G401.6 (cell line): Measurements from ENCODE around the gene SDHAF1.
"Not testable (repeated sequence)": the region's sequence is repeated elsewhere in the genome, so short reads cannot be mapped to it uniquely, and the experiment has no call there.

Source experiments
- FAIRE-seq: peaks from 2 replicates; lab custom pipeline; 2012; peaks lifted over from hg19 to GRCh38; lab: Jason Lieb, UNC

SDHAF1 gene

DNA sequence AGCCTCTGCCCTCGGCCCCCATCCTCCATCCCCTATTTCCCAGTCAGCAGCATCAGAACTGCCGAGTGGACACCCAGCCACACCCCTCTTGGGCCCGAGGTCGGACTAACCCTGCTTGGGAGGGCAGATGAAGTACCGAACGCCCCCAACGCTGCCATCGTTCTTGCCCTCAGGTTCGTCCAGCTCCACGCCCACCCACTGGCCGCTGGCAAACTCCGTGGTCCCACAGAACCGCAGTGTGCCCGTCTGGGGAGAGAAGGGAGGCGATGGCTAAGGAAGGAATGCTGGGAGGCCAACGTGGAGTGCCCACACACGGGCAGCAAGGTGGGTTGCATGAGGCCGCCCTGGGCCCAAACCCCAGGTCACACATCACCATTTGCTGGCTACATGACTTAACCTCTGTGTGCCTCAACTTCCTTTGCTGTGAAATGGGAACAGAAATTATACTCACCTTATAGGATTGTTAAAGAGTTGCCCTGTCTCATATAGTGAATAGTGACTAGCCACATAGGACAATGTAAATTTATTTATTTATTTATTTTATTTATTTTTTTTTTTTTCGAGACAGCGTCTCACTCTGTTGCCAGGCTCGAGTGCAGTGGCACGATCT, 24.2 kb downstream of the SDHAF1 start:
- no peak for FAIRE-seq

DNA sequence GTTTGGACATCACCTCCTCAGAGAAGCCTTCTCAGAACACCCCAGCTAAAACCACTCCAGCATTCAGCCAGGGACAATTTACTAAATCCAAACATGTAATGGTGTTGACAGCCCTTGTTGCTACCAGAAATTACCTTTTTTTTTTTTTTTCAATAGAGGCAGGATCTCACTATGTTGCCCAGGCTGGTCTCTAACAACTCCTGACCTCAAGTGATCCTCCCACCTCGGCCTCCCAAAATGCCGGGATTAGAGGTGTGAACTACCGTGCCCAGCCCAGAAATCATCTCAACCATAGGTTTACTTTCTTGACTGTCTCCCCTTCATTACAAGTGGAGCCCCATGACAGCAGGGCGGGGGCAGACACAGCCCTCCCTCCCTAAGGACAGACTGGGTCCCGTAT, 28.4 kb downstream of the SDHAF1 start:
- FAIRE-seq, result no peak

DNA sequence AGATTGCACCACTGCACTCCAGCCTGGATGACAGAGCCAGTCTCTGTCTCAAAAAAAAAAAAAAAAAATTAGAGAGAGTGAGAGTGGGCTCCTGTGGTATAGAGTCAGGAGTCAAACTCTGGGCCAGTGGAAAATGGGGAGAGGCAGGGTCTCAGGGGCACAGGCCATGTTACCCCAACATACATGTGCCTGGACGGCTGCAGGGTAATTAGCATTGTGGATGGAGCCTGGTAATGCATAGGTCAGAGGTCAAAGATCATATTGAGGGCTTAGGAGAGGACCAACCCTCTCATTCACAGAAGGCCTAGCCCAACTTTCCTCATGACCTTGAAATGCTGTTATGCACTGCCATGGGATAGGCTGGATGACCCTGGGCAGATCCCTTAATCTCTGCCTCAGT, 30.6 kb downstream of the SDHAF1 start:
- FAIRE-seq, result no peak

DNA sequence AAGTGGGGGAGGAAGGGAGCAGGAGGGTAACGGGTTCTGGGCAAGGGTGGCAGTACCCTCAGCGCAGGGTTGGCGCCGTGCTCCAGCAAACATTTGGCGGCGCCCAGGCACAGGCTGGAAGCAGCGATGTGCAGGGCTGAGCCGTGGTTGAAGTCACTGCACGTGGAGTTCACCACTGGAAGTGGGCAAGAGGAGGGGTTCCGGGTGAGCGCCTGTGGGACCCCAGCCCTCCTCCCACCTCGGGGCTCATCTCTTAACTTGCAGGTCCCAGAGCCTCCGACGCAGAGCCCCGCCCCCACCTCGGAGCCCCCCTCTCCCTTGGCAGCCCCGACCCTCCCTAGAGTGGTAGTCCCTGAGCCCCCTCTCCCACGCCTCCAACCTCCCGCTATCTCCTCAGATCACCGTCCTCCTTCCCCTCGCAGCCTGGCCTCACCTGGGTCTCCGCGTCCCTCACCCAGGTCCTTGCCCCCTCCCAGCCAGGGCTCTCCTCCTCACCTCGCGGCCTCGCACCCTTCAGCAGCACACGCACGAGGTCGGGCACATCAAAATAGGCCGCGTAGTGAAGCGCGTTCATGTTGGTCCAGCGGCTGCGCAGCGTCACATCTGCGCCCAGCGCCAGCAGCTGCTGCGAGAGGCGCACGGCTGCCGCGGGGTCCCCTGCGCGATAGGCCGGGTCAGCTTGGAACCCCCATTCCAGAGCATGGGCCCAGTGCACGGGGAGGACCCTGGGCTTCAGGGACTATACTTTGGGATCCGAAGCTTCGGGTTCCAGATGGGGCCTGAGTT, 31.3 kb downstream of the SDHAF1 start:
- FAIRE-seq, result no peak

DNA sequence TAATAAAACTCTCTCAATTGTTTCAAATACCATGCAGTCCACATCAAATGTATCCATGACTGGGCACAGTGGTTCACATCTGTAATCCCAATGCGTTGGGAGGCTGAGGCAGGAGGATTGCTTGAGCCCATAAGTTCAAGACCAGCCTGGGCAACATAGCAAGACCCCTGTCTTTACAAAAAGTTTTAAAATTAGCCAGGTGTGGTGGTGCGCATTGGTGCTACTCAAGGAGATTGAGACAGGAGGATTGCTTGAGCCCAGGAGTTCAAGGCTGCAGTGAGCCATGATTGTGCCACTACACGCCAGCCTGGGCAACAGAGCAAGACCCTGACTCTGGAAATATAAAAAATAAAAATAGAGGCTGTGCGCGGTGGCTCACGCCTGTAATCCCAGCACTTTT, 32.7 kb downstream of the SDHAF1 start:
- FAIRE-seq, result no peak

DNA sequence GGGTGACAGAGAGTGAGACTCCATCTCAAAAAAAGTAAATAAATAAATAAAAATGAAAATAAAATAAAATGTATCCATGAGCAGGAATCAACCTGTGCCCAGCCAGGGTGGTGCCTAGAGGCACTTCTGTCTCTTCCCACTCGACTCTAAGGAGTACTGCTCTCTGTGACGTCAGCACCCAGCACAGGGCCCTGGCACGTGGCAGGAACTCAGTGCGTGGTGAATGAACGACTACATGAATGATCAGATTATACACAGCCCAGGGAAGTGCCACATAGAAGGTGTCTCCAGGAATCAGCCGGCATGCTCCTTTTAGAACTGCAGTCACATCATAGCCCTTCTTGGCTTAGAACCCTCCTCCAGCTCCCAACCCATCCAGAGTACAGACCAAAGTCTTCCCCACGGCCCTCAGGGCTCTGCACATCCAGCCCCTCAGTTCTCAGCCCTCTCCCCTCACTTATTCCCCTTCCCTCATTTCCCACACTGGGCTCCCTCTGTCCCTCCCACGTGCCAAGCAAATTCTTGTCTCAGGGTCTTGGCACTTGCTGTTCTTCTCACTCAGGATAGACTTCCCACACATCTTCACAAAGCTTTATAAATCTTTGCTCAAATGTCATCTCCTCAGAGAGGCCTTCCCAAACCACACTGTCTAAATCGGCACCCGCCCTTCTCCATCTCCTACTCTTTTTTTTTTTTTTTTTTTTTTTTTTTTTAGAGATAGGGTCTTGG, 33.5 kb downstream of the SDHAF1 start:
- FAIRE-seq, result no peak

DNA sequence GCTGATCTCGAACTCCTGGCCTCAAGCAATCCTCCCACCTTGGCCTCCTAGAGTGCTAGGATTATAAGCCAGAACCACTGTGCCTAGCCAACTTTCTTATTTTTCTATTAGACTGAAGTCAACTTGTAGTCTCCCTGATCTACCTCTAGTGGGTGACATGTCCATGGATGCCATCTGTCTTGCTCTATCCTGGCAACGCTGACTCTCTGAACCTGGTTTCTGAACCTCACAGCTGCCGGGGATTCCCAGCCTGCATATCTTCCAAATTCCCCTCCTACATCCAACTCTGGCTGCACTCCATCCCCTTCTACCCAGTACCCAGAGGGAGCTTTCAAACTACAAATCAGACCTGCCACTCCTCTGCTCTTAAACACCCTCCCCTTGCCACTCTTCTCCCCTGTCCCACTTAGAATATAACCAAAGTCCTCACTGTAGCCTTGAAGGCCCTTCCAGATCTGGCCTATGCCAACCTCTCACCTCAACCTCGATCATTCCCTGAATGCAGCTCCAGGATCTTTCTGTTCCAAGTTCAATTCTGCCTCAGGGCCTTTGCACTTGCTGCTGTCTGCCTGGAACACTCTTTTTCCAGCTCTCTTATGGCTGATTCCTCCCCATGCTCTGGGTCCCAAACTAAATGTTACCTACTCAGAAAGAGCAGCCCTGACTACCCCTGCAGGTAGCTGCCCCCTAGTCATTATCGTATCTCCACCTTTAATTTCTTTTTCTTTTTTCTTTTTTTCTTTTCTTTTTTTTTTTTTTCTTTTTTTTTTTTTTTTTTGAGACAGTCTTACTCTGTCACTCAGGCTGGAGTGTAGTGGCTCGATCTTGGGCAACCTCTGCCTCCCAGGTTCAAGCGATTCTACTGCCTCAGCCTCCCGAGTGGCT, 35.5 kb downstream of the SDHAF1 start:
- no peak for FAIRE-seq

DNA sequence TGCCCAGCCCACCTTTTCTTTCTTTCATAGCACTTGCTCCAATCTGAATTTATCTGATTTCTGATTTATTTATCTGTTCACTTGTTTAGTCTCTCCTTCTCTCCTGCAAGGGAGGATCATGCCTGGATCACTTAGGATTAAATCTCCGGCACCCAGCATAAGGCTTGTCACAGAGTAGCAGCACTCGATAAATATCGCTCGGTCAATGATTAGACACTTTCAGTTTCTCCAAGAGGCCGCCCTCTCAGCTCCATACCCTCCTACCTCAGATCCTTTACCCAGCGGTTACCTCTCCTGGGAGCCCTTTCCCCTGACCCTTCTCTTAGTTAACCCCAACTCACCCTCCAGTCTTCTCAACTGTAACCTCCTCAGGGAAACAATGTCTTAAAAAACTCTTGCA, 36.3 kb downstream of the SDHAF1 start:
- no peak for FAIRE-seq

DNA sequence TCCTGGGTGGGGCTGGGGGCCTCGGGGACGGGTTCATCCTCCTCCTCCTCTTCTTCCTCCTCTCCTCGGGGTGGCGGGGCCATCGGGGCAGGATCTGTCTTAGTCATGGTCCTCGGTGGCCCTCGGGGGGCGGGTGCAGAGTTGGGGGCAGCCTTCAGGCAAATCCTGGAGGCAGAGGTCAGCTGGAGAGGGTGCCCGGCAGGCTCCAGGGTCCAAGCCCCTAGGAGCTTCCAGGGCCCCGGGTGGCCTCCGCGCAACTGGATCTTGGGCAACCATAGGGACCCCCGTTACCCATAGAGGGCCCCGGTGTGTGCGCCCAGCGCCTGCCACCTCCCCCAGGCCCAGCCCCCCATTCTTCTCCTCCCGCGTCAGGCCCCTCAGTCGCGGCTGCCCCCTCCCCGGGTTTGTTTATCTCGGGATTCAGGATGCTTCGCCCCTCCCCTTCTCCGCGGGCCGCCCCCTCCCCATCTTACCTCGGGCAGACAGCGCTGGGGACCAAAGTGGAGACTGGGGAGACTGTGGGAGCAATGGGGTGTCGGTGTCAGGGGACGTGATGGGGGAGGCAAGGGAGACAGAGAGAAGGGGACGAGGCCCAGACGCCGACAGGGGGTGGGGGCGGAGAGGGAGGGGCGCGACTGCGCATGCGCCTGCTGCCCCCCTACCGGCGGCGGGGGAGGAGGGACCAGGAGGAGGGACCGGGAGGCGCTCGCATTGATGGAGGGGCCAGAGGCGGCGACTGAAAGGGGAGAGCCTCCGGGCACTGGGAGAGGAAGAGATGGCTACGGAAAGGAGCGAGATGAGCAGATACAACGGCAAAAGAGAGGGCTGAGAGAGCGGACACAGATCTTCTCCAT, 37.5 kb downstream of the SDHAF1 start, which contains the start of gene CLIP3:
Gene CLIP3, minus strand, starts transcription at position 623 of the 854 bp plus-strand sequence. Its CDS starts 516 bp downstream, at position 107.
- no peak for FAIRE-seq

DNA sequence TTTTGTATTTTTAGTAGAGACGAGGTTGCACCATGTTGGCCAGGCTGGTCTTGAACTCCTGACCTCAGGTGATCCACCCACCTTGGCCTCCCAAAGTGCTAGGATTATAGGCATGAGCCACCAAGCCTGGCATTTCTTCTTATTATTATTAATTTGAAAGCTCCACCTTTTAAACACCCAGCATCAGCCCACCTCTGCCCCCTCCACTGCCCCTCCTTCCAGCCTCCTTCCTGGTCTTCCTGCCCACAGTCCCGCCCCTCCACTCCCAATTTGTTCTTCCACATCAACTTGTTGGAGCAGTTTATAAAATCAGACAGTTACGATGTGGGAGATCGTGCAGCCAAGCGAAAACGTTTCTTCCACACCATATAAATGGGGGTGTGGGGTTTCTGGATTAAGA, 45.5 kb downstream of the SDHAF1 start:
- FAIRE-seq, result no peak

DNA sequence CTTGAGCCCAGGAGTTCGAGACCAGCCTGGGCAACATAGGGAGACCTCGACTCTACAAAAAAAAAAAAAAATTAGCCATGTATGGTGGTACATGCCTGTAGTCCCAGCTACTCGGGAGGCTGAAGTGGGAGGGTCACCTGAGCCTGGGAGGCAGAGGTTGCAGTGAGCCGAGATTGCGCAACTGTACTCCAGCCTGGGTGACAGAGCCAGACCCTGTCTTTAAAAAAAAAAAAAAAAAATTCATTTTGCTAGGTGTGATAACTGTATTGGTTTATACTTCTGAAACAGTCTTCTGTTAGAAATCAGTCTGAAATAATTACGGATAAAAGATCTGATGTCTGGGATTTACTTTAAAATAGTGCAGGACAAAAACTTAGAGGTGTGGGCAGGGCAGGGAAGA, 46.1 kb downstream of the SDHAF1 start:
- FAIRE-seq, result not testable (repeated sequence)

DNA sequence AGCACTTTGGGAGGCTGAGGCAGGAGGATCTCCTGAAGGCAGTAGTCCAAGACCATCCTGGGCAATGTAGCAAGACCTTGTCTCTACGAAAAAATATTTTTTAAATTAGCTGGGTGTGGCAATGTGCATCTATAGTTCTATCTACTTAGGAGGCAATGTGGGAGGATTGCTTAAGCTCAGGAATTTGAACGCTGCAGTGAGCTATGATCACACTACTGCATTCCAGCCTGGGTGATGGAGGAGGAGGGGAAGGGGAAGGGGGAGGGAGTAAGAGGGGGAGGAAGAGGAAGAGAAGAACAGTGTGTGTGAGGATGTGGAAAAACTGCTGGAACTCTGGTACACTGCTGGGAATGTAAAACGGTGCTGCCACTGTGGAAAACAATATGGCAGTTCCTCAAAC, 46.8 kb downstream of the SDHAF1 start:
- no peak for FAIRE-seq

DNA sequence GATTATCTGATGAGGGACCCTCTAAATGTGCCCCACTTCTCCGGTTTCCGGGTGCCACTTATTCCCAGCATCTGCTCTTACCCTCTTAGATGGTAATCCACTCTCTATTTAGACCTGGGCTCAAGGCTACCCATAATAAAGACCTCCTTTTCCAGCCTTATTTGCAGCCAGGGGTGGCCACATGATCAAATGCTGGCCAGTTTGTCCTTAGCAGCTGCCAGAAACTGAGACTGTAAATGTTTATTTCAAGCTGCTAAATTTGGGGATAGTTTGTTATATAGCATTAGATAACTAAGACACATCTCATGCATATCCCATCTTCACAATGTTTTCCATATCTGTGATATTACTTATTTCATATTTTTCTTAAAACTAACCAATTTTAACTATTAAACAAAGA, 49.0 kb downstream of the SDHAF1 start:
- no peak for FAIRE-seq
